ENCODE results near the gene CRYL1. TPM values are rescaled to one million over a fixed set of nuclear protein-coding genes. Genes with fewer than 3 reads are reported as not detected.

Gene CRYL1
- total and polyA plus RNA-seq, 2 of the 4 experiments (the other 2 are of a cell fraction), result 11.7 to 16.4 TPM

DNA sequence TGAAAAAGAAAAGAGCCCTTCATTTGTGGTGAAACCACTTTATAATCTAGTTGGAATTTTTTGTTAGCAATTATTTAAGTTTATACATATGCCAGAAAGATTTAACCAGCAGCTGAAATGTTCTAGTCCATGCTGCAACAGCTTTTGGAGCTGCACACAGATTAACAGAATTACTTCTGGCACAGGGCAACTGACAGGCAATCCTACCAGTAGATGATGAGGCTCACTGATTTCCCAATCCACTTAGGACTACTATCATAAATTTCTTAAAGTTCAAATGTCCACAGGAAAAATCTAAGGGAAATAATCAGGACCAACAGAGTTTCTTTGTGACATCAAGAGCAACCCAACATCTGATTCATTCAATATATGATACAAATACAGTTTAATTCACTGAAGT, 78.8 kb downstream of the CRYL1 start:
- no peak overlapping the region for H3K14ac ChIP-seq (replicated peaks; ENCODE audit: low read depth, low read length)
- TF ChIP-seq CEBPB (IDR thresholded peaks at IDR 0.05; ENCODE audit: low read depth, low read length) (no peak), SMC3 (IDR thresholded peaks at IDR 0.05; ENCODE audit: low read depth, low read length) (no peak), NFE2L2 (IDR thresholded peaks at IDR 0.05; ENCODE audit: low read depth, low read length) (no peak), MXI1 (IDR thresholded peaks at IDR 0.05; ENCODE audit: borderline replicate concordance, low read depth, low read length) (no peak), FOS (IDR thresholded peaks at IDR 0.05; ENCODE audit: low read depth, low read length) (no peak), RCOR1 (IDR thresholded peaks at IDR 0.05; ENCODE audit: insufficient replicate concordance, low read length) (no peak), MAZ (IDR thresholded peaks at IDR 0.05; ENCODE audit: borderline replicate concordance, low read depth, low read length) (no peak), POLR2A (IDR thresholded peaks at IDR 0.05; ENCODE audit: low read depth, low read length) (no peak), RFX5 (IDR thresholded peaks at IDR 0.05; ENCODE audit: low read depth, low read length) (no peak), RAD21 (IDR thresholded peaks at IDR 0.05; ENCODE audit: low read length) (no peak), MAFK (IDR thresholded peaks at IDR 0.05; ENCODE audit: low read depth, low read length) (no peak), CHD1 (IDR thresholded peaks at IDR 0.05; ENCODE audit: low read depth, low read length) (no peak), BHLHE40 (IDR thresholded peaks at IDR 0.05; ENCODE audit: low read depth, low read length) (no peak)
- TF ChIP-seq, protein P1, sequence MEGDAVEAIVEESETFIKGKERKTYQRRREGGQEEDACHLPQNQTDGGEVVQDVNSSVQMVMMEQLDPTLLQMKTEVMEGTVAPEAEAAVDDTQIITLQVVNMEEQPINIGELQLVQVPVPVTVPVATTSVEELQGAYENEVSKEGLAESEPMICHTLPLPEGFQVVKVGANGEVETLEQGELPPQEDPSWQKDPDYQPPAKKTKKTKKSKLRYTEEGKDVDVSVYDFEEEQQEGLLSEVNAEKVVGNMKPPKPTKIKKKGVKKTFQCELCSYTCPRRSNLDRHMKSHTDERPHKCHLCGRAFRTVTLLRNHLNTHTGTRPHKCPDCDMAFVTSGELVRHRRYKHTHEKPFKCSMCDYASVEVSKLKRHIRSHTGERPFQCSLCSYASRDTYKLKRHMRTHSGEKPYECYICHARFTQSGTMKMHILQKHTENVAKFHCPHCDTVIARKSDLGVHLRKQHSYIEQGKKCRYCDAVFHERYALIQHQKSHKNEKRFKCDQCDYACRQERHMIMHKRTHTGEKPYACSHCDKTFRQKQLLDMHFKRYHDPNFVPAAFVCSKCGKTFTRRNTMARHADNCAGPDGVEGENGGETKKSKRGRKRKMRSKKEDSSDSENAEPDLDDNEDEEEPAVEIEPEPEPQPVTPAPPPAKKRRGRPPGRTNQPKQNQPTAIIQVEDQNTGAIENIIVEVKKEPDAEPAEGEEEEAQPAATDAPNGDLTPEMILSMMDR (conservative IDR thresholded peaks at IDR 0.05; ENCODE audit: low read depth, low read length), result no peak
- TF ChIP-seq, protein P2, sequence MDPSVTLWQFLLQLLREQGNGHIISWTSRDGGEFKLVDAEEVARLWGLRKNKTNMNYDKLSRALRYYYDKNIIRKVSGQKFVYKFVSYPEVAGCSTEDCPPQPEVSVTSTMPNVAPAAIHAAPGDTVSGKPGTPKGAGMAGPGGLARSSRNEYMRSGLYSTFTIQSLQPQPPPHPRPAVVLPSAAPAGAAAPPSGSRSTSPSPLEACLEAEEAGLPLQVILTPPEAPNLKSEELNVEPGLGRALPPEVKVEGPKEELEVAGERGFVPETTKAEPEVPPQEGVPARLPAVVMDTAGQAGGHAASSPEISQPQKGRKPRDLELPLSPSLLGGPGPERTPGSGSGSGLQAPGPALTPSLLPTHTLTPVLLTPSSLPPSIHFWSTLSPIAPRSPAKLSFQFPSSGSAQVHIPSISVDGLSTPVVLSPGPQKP (IDR thresholded peaks at IDR 0.05; ENCODE audit: borderline replicate concordance, low read depth, low read length), result no peak
- TF ChIP-seq, protein P3, sequence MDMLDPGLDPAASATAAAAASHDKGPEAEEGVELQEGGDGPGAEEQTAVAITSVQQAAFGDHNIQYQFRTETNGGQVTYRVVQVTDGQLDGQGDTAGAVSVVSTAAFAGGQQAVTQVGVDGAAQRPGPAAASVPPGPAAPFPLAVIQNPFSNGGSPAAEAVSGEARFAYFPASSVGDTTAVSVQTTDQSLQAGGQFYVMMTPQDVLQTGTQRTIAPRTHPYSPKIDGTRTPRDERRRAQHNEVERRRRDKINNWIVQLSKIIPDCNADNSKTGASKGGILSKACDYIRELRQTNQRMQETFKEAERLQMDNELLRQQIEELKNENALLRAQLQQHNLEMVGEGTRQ (IDR thresholded peaks at IDR 0.05; ENCODE audit: low read depth, low read length), result no peak
- no peak overlapping the region for H3K56ac ChIP-seq (ENCODE audit: extremely low read depth, insufficient read depth, low read length)
- H4K5ac ChIP-seq (ENCODE audit: low read depth, low read length), result no peak overlapping the region
- H3K27ac ChIP-seq (ENCODE audit: insufficient read depth, low read length), result no peak overlapping the region
- CTCF ChIA-PET, result no interaction called here
- DNase-seq, result no peak
- H3K9me3 ChIP-seq (ENCODE audit: control insufficient read depth, insufficient read depth, low read length), result peaks cover 6% of the 10 kb centered on the region
- no peaks in the 10 kb centered on the region for H3K27me3 ChIP-seq (ENCODE audit: control insufficient read depth, insufficient read depth, low read length)
- POLR2A ChIA-PET (ENCODE audit: unreplicated experiment), result no interaction called here
- no peak overlapping the region for H4K91ac ChIP-seq (ENCODE audit: insufficient read depth, low read depth, low read length)
- ATAC-seq (ENCODE audit: low read depth), result no peak
- H3K4ac ChIP-seq (ENCODE audit: low read depth, low read length), result no peak overlapping the region
- no peaks in the 10 kb centered on the region; the same call in 1 of the 2 replicates for H3K9me1 ChIP-seq (ENCODE audit: insufficient read depth, low read length)
- no peak overlapping the region for H4K8ac ChIP-seq (ENCODE audit: low read depth in 2 of 2, low read length in 2 of 2)
- H3K79me1 ChIP-seq (ENCODE audit: low read depth in 1 of 2, low read length in 2 of 2), result no peaks in the 10 kb centered on the region
- no peak overlapping the region for H3K18ac ChIP-seq (ENCODE audit: low read depth, low read length)
- no peaks in the 10 kb centered on the region for H3K36me3 ChIP-seq (ENCODE audit: control insufficient read depth, insufficient read depth, low read length)
- dilution Hi-C loops (cut with HindIII; ENCODE audit: low sequenced_read_pairs, unreplicated experiment), result no loop called here
- no peak overlapping the region for H2BK120ac ChIP-seq (ENCODE audit: low read depth, low read length)
- no peak overlapping the region for H3K4me2 ChIP-seq (ENCODE audit: low read depth, low read length)
- H2AK9ac ChIP-seq (replicated peaks; ENCODE audit: low read depth, low read length, poor library complexity), result no peak overlapping the region
- H3K4me1 ChIP-seq (ENCODE audit: control insufficient read depth, insufficient read depth, low read length), result no peaks in the 10 kb centered on the region
- H2BK5ac ChIP-seq (ENCODE audit: low read depth, low read length, poor library complexity, severe bottlenecking), result no peak overlapping the region
- intact Hi-C loops (cut with micrococcal nuclease), result no loop called here
- H2AFZ ChIP-seq (replicated peaks; ENCODE audit: low read length, poor library complexity), result no peak overlapping the region
- H3K23ac ChIP-seq (ENCODE audit: low read depth, low read length), result no peak overlapping the region
- no peak overlapping the region for H2AK5ac ChIP-seq (ENCODE audit: low read depth, low read length)
- no peaks in the 10 kb centered on the region for H4K20me1 ChIP-seq (ENCODE audit: insufficient read depth, low read length)
- no peak overlapping the region for H3K9ac ChIP-seq (ENCODE audit: low read depth, low read length)
- H2BK20ac ChIP-seq (ENCODE audit: low read depth, low read length), result no peak overlapping the region
- no peak overlapping the region for H2BK15ac ChIP-seq (ENCODE audit: low read depth, low read length)
- H3K4me3 ChIP-seq (ENCODE audit: insufficient read depth, low read depth, low read length), result no peak overlapping the region
- no TSS peak for BruUV-seq (replicated peaks)
- in situ Hi-C loops (cut with MboI; ENCODE audit: low sequenced_read_pairs), result no loop called here
